Astrocyte (in vitro differentiated cells and primary cell): ENCODE results near the gene KIF3C.

Source experiments
- EZH2 ChIP-seq: IDR thresholded peaks from 2 replicates; pipeline ENCODE4 v1.6.1; 2012; ENCODE audit warnings: mild to moderate bottlenecking, low read length, inconsistent platforms; ENCODE audit not compliant: insufficient read depth
- TF ChIP-seq, protein P1 (sequence below): IDR thresholded peaks from 2 replicates; pipeline ENCODE4 v1.5.1; 2011; ENCODE audit warnings: low read depth, mild to moderate bottlenecking, inconsistent platforms, low read length, moderate library complexity; ENCODE audit not compliant: insufficient read depth

DNA sequence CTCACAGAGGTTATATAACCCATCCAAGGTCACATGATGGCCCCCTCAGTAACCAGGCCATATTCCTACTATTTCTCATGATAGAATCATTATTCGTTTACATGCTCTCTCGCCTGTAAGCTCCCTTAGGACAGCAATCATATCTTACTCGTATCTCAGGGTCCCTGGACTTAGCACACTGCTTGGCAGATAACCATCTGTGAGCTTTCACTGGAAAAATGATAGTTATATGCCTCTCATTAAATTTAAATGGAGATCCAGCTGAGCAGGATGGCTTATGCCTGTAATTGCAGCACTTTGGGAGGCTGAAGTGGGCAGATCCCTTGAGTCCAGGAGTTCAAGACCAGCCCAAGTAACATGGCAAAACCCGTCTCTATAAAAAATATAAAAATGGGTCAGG is 21.9 kb downstream of the KIF3C start:
- TF ChIP-seq, protein P1, sequence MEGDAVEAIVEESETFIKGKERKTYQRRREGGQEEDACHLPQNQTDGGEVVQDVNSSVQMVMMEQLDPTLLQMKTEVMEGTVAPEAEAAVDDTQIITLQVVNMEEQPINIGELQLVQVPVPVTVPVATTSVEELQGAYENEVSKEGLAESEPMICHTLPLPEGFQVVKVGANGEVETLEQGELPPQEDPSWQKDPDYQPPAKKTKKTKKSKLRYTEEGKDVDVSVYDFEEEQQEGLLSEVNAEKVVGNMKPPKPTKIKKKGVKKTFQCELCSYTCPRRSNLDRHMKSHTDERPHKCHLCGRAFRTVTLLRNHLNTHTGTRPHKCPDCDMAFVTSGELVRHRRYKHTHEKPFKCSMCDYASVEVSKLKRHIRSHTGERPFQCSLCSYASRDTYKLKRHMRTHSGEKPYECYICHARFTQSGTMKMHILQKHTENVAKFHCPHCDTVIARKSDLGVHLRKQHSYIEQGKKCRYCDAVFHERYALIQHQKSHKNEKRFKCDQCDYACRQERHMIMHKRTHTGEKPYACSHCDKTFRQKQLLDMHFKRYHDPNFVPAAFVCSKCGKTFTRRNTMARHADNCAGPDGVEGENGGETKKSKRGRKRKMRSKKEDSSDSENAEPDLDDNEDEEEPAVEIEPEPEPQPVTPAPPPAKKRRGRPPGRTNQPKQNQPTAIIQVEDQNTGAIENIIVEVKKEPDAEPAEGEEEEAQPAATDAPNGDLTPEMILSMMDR, result no peak
- TF ChIP-seq EZH2, result no peak
